GM12891 (cell line): ENCODE results near the gene MIS18A.

Experiments
- POLR2A ChIP-seq: IDR thresholded peaks from 2 replicates; pipeline ENCODE4 v1.6.1; 2011; ENCODE audit warnings: low read depth, low read length, control low read depth
- POLR2AphosphoS5 ChIP-seq: IDR thresholded peaks from 2 replicates; pipeline ENCODE4 v1.6.1; 2011; ENCODE audit warnings: low read depth, low read length, control low read depth

DNA sequence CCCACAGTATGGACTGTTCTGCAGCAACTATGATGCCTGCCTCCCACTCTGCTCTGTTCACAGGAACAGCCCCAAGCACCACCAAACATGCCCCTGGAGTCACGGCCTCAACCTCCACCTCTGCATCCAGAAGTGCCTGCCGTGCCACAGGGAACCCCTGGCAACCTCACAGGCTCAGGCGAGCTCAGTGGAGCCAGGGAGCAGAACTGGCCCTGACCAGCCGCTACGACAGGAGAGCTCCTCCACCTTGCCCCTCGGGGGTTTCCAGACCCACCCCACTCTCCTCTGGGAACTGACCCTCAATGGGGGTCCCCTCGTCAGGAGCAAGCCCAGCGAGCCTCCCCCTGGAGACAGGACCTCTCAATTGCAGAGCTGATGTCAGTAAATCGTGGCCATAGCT lies 32.8 kb upstream of the MIS18A start:
- TF ChIP-seq POLR2A, result no peak
- TF ChIP-seq POLR2AphosphoS5, result no peak
